GM23248 (cell line): ENCODE measurements around the gene RPAP3.
"Not testable (repeated sequence)": the region's sequence is repeated elsewhere in the genome, so short reads cannot be mapped to it uniquely, and the experiment has no call there.

Source experiments
- EZH2 ChIP-seq: fragments of 200-600 bp; sonication (generic); IDR thresholded peaks from 2 replicates; pipeline ENCODE4 v1.6.1; 2018; ENCODE audit warnings: antibody characterized with exemption, mild to moderate bottlenecking; ENCODE audit not compliant: insufficient read depth, poor library complexity, severe bottlenecking
- EZH2phosphoT487 ChIP-seq: fragments of 200-600 bp; sonication (generic); IDR thresholded peaks from 2 replicates; pipeline ENCODE4 v1.6.1; 2018; ENCODE audit warnings: antibody characterized with exemption, moderate library complexity, mild to moderate bottlenecking, low read depth; ENCODE audit not compliant: insufficient read depth

- not testable (repeated sequence) for TF ChIP-seq EZH2, EZH2phosphoT487
Measured at GRCh38 chr12:47635770-47636169, 70.1 kb downstream of the RPAP3 start.
